A549 (cell line): Measurements from ENCODE around the gene DTHD1.

Experiments
- EP300 ChIP-seq, 2 experiments: fragments of >200 bp; sonication (Bioruptor Twin); formaldehyde crosslinking; IDR thresholded peaks; 2 replicates in 1 of 2; 3 replicates in 1 of 2; pipeline ENCODE4 v1.6.1; 2016 to 2017
- MAZ ChIP-seq: fragments of 150-350 bp; IDR thresholded peaks from 2 replicates; pipeline ENCODE4 v1.6.1; 2014; ENCODE audit warnings: antibody characterized with exemption, low read depth, low read length, borderline replicate concordance
- POLR2A ChIP-seq: IDR thresholded peaks from 2 replicates; pipeline ENCODE4 v1.6.1; 2012; ENCODE audit warnings: mild to moderate bottlenecking, low read length
- RNF2 ChIP-seq: fragments of 200-600 bp; sonication (generic); IDR thresholded peaks from 2 replicates; pipeline ENCODE4 v1.6.1; 2016; ENCODE audit warnings: low read depth, mild to moderate bottlenecking, antibody characterized with exemption, moderate library complexity, borderline replicate concordance
- ZFP36 ChIP-seq: fragments of 450-650 bp; IDR thresholded peaks from 2 replicates; pipeline ENCODE4 v1.6.1; 2014; ENCODE audit warnings: borderline replicate concordance; ENCODE audit not compliant: partially characterized antibody
- ZSCAN20 ChIP-seq: fragments of 250-450 bp; sonication (Bioruptor Pico); IDR thresholded peaks from 2 replicates; pipeline ENCODE4 v1.8.0; 2022; ENCODE audit warnings: mild to moderate bottlenecking, moderate library complexity
- TF ChIP-seq, protein P1 (sequence below): fragments of >200 bp; sonication (Bioruptor Twin); formaldehyde crosslinking; IDR thresholded peaks from 3 replicates; pipeline ENCODE4 v1.5.1; 2016

DNA sequence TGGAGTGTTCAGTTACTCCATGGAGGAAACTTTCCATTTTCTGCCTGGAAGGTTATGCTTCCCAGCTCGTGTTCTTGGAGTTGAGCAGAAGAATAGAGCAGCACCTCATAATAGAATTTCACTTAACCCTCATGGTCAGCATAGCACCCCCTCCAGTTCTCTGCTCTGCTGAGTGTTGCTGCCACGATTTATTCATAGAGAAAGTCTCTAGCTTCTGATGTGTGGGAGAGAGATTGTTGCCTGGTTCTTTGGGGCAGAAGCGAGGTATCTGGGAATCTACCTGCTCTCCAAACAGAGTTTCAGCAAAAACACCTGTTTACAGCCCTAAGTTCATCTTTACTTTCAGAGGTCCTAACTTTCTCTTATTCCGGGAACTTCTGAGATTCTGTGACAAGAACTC is 3.9 kb upstream of the DTHD1 start:
- no peak for TF ChIP-seq POLR2A
- TF ChIP-seq ZSCAN20: no peak
- TF ChIP-seq, protein P1, sequence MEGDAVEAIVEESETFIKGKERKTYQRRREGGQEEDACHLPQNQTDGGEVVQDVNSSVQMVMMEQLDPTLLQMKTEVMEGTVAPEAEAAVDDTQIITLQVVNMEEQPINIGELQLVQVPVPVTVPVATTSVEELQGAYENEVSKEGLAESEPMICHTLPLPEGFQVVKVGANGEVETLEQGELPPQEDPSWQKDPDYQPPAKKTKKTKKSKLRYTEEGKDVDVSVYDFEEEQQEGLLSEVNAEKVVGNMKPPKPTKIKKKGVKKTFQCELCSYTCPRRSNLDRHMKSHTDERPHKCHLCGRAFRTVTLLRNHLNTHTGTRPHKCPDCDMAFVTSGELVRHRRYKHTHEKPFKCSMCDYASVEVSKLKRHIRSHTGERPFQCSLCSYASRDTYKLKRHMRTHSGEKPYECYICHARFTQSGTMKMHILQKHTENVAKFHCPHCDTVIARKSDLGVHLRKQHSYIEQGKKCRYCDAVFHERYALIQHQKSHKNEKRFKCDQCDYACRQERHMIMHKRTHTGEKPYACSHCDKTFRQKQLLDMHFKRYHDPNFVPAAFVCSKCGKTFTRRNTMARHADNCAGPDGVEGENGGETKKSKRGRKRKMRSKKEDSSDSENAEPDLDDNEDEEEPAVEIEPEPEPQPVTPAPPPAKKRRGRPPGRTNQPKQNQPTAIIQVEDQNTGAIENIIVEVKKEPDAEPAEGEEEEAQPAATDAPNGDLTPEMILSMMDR: no peak
- no peak for TF ChIP-seq ZFP36
- no peak for TF ChIP-seq EP300 (IDR thresholded peaks at IDR 0.05)
- TF ChIP-seq RNF2: no peak
- no peak for TF ChIP-seq MAZ
